OCI-LY7 (cell line): ENCODE results near the gene CALHM2.

Source experiments
- CTCF ChIP-seq: fragments of 200-600 bp; sonication (generic); conservative IDR thresholded peaks from 2 replicates; pipeline ENCODE4 v1.5.1; 2014; ENCODE audit warnings: mild to moderate bottlenecking, antibody characterized with exemption, low read length, moderate library complexity, mixed read lengths
- EZH2phosphoT487 ChIP-seq: fragments of 200-600 bp; sonication (generic); IDR thresholded peaks from 2 replicates; pipeline ENCODE4 v1.6.1; 2018; ENCODE audit warnings: low read depth, borderline replicate concordance, mild to moderate bottlenecking, mixed run types, antibody characterized with exemption, low read length, moderate library complexity, mixed read lengths

GRCh38 chr10:103463499-103463898 is 11.3 kb upstream of the CALHM2 start:
- TF ChIP-seq CTCF (no peak), EZH2phosphoT487 (no peak)
